OCI-LY1 (cell line): ENCODE measurements around the gene SYT6.

Source experiments
- H2AFZ ChIP-seq: fragments of 200-600 bp; sonication (generic), shearing (Covaris generic); 2 replicates; pipeline ENCODE4 v1.6.0; 2014; ENCODE audit warnings: antibody characterized with exemption, mild to moderate bottlenecking, low read length
- H3F3A ChIP-seq: fragments of 200-600 bp; sonication (generic), shearing (Covaris generic); 2 replicates; pipeline ENCODE4 v1.6.0; 2014; ENCODE audit warnings: mild to moderate bottlenecking, antibody characterized with exemption, low read length, moderate library complexity; ENCODE audit not compliant: insufficient read depth
- H3K27ac ChIP-seq: fragments of 200-600 bp; sonication (generic); 2 replicates; pipeline ENCODE4 v1.5.1; 2014; ENCODE audit warnings: low read length, mixed run types, mild to moderate bottlenecking, low read depth; ENCODE audit not compliant: poor library complexity, severe bottlenecking
- H3K27me3 ChIP-seq: fragments of 200-600 bp; sonication (generic); 2 replicates; pipeline ENCODE4 v1.6.0; 2014; ENCODE audit warnings: antibody characterized with exemption, mild to moderate bottlenecking, low read length, moderate library complexity; ENCODE audit not compliant: insufficient read depth
- H3K36me3 ChIP-seq: fragments of 200-600 bp; sonication (generic); 2 replicates; pipeline ENCODE4 v1.6.1; 2014; ENCODE audit warnings: mild to moderate bottlenecking, antibody characterized with exemption, low read length, moderate library complexity, mixed read lengths; ENCODE audit not compliant: insufficient read depth
- H3K4me1 ChIP-seq: fragments of 200-600 bp; sonication (generic); 2 replicates; pipeline ENCODE4 v1.5.1; 2014; ENCODE audit warnings: mild to moderate bottlenecking, low read length, moderate library complexity; ENCODE audit not compliant: insufficient read depth, severe bottlenecking
- H3K4me2 ChIP-seq: fragments of 200-600 bp; sonication (generic), shearing (Covaris generic); 2 replicates; pipeline ENCODE4 v1.6.1; 2014; ENCODE audit warnings: low read length
- H3K4me3 ChIP-seq: fragments of 200-600 bp; sonication (generic); 2 replicates; pipeline ENCODE4 v1.5.1; 2014; ENCODE audit warnings: low read length, low read depth, mild to moderate bottlenecking, mixed read lengths; ENCODE audit not compliant: poor library complexity, severe bottlenecking
- H3K79me2 ChIP-seq: fragments of 200-600 bp; shearing (Covaris generic); 2 replicates; pipeline ENCODE4 v1.6.1; 2016; ENCODE audit warnings: mixed run types, low read length, mixed read lengths; ENCODE audit not compliant: insufficient read depth
- H3K9ac ChIP-seq: fragments of 200-600 bp; sonication (generic), shearing (Covaris generic); 2 replicates; pipeline ENCODE4 v1.6.1; 2014; ENCODE audit warnings: mild to moderate bottlenecking, low read length, mixed read lengths
- H3K9me2 ChIP-seq: fragments of 200-600 bp; sonication (generic), shearing (Covaris generic); 2 replicates; pipeline ENCODE4 v1.6.1; 2014; ENCODE audit warnings: low read depth, mild to moderate bottlenecking, low read length, mixed read lengths
- H3K9me3 ChIP-seq: fragments of 200-600 bp; shearing (Covaris generic); 2 replicates; pipeline ENCODE4 v1.6.1; 2014; ENCODE audit warnings: low read length, mixed read lengths
- H4K20me1 ChIP-seq: fragments of 200-600 bp; sonication (generic), shearing (Covaris generic); 2 replicates; pipeline ENCODE4 v1.6.0; 2016; ENCODE audit warnings: mild to moderate bottlenecking, low read length; ENCODE audit not compliant: insufficient read depth
- EZH2 ChIP-seq: fragments of 200-600 bp; sonication (generic), shearing (Covaris generic); IDR thresholded peaks from 2 replicates; pipeline ENCODE4 v1.8.0; 2017; ENCODE audit warnings: borderline replicate concordance, mixed run types, mild to moderate bottlenecking, antibody characterized with exemption, low read length, moderate library complexity, mixed read lengths
- TF ChIP-seq, protein P1 (sequence below): fragments of 200-600 bp; sonication (generic), shearing (Covaris generic); IDR thresholded peaks from 2 replicates; pipeline ENCODE4 v1.5.1; 2017; ENCODE audit warnings: mild to moderate bottlenecking, antibody characterized with exemption, low read length, moderate library complexity, mixed read lengths

The SYT6 gene

DNA sequence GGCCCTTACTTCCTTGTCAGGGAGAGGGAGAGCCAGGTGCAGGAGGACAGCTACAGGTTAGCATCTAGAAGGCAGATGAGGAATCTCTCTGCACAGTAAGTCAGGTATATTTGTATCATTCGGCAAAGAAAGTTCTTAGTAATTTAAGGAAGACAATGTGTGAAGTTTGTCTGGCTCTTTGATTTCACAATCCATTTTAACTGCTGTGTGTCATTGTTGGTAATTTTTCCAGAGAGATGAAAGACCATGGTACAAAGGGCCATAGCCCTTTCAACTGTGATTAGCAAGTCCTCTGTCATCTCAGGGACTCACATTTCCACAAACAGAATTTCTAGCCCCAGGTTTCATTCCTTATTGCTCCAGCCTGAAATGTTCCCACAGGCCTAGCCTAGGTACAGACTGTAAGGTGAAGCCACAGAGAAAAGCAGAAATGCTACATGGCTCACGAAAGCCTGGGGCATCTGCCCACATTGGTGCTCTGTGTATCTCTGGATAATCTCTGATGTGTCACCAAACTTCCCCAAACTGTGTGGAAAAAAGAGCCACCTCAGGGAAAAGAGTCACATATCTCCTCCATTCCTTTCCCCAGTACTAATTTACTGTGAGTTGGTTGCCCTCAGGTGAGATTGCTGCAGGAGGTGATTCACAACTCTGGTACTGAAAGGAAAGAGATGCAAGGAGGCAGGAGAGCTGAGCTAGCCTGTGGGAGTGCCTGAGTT lies 70.6 kb downstream of the SYT6 start:
- no peaks in the 10 kb centered on the region for H3F3A ChIP-seq
- H3K27me3 ChIP-seq = 0 out of 2 replicates have a peak, but pooled peaks cover 2% of the 10 kb centered on the region
- no peak overlapping the region for H3K4me2 ChIP-seq
- no peaks in the 10 kb centered on the region for H3K79me2 ChIP-seq
- no peaks in the 10 kb centered on the region for H4K20me1 ChIP-seq
- no peak overlapping the region for H3K4me3 ChIP-seq
- H3K4me1 ChIP-seq = no peaks in the 10 kb centered on the region
- H3K27ac ChIP-seq = no peak overlapping the region
- TF ChIP-seq, protein P1, sequence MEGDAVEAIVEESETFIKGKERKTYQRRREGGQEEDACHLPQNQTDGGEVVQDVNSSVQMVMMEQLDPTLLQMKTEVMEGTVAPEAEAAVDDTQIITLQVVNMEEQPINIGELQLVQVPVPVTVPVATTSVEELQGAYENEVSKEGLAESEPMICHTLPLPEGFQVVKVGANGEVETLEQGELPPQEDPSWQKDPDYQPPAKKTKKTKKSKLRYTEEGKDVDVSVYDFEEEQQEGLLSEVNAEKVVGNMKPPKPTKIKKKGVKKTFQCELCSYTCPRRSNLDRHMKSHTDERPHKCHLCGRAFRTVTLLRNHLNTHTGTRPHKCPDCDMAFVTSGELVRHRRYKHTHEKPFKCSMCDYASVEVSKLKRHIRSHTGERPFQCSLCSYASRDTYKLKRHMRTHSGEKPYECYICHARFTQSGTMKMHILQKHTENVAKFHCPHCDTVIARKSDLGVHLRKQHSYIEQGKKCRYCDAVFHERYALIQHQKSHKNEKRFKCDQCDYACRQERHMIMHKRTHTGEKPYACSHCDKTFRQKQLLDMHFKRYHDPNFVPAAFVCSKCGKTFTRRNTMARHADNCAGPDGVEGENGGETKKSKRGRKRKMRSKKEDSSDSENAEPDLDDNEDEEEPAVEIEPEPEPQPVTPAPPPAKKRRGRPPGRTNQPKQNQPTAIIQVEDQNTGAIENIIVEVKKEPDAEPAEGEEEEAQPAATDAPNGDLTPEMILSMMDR = no peak
- TF ChIP-seq EZH2 = no peak
- H3K36me3 ChIP-seq = no peaks in the 10 kb centered on the region
- no peaks in the 10 kb centered on the region for H3K9me3 ChIP-seq
- no peak overlapping the region for H3K9ac ChIP-seq
- no peak overlapping the region for H2AFZ ChIP-seq
- no peaks in the 10 kb centered on the region for H3K9me2 ChIP-seq

DNA sequence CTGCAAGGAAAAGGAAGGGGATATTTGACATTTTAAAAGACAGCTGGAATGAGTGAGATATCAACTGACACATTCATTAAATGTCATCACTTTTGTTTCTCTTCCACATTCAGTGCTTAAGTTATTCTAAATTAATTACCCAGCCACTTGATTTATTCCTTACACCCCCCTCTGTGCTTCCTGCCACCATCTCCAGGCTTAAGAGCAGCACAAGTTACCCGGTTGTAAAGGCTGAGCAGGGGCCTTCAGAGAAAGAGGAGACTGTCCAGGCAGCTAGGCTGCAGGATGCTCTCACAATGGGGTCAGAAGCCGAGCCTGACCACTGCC lies 71.4 kb downstream of the SYT6 start:
- H3K27ac ChIP-seq = no peak overlapping the region
- no peaks in the 10 kb centered on the region for H4K20me1 ChIP-seq
- H3K27me3 ChIP-seq = no peaks in the 10 kb centered on the region
- H3K9me2 ChIP-seq = no peaks in the 10 kb centered on the region
- H3K79me2 ChIP-seq = no peaks in the 10 kb centered on the region
- H3K4me2 ChIP-seq = no peak overlapping the region
- no peaks in the 10 kb centered on the region for H3K4me1 ChIP-seq
- H3K4me3 ChIP-seq = no peak overlapping the region
- no peak overlapping the region for H3K9ac ChIP-seq
- no peak for TF ChIP-seq EZH2
- TF ChIP-seq, protein P1 = no peak
- no peaks in the 10 kb centered on the region for H3K9me3 ChIP-seq
- H3F3A ChIP-seq = no peaks in the 10 kb centered on the region
- H3K36me3 ChIP-seq = no peaks in the 10 kb centered on the region
- H2AFZ ChIP-seq = no peak overlapping the region

DNA sequence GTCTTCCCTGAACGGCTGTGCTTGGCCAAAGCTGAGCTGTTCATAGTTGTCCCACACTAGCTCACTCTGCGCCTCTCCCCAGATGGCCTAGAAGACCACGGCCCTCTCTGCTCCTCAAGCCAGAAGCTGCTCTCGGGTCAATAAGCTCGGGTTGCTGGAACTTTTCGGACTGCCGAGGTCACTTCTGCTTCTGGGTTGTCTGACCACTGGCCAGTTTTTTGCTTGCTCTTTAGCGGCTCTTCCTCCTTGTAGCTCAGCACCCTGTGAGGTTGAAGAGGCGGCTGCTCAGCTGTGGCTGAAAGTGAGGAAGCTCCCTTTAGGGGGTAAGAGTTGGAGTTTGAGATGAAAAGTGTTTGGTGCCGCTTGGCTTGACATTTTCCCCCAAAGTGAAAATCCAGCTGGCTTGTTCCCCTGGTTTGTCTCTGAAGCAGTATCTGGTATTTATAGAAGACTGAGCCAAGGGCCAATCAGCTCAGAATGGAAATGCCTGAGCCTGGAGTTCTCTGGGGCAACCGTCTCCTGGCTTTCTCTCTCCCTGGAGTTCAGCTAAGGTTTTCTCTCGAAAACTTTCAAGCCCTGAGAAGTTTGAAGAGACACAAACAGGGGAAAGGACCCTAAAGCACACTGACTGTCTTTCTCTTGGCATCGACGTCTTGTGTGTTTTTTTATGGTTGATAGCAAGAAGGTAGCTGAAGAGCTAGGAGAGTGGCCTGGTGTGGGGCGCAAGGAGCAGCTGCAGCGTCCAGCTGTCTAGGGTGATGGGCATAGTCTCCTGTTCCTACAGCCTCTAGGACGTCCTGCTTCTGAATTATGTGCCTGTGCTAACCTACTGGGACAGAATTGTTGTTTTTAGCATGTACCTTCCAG lies 72.0 kb downstream of the SYT6 start:
- Histone ChIP-seq H4K20me1 (no peaks in the 10 kb centered on the region), H3K9me2 (no peaks in the 10 kb centered on the region), H3K36me3 (no peaks in the 10 kb centered on the region), H3K4me2 (no peak overlapping the region), H3K27ac (no peak overlapping the region), H3K27me3 (no peaks in the 10 kb centered on the region), H3F3A (no peaks in the 10 kb centered on the region), H3K4me1 (no peaks in the 10 kb centered on the region), H3K79me2 (no peaks in the 10 kb centered on the region), H3K9ac (no peak overlapping the region), H3K9me3 (no peaks in the 10 kb centered on the region), H2AFZ (no peak overlapping the region), H3K4me3 (no peak overlapping the region)
- TF ChIP-seq EZH2 = no peak
- TF ChIP-seq, protein P1 = no peak
